Non-pigmented ciliary epithelial cell (primary cell): ENCODE measurements around the gene NKAIN2.
A peak's percentile ranks its signal among the peaks of the same experiment; 100 is the strongest.
"Not testable (repeated sequence)": the region's sequence is repeated elsewhere in the genome, so short reads cannot be mapped to it uniquely, and the experiment has no call there.

Source experiments
- DNase-seq: peaks from one replicate; pipeline ENCODE4 v3.0.0-alpha.2; 2010; ENCODE audit warnings: low read depth

NKAIN2 gene

GRCh38 chr6:124694139-124694705 is 890.6 kb downstream of the NKAIN2 start:
- no peak for DNase-seq

DNA sequence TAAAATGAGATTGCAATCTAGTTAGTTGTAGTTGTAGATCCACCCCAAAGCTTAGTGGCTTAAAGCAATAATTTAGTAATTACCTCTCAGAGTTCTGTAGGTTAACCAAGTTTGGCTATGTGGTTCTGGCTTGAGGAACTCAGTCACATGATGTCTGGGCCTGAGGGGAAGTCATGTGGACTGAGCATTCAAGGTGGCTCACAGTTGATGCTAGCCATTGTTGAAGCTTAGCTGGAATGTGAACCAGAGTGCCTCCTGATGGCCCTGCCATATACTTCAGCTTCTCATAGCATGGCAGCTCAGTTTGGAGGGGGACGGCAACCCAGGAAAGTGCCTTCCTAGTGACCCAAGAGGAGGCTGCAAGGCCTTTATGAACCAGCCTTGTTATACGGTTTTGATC is 895.4 kb downstream of the NKAIN2 start:
- DNase-seq = no peak

DNA sequence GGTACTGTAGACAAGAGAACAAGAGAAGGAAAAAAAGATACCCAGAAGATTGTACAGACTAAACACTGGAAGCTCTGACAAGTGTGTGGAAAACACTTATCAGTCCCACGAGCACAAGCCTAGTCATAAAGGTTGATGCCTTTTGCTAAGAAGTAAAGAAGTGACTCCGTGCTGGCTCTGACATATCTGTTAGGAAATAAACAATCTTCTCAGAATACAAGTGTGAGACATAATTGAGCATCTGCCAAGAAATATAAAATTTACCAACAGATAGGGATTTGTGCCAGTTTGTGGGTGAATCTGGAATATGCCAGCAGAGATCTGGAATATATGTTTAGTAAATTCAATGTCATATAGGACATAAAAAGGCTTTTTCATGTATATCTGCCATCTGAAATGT is 899.9 kb downstream of the NKAIN2 start:
- no peak for DNase-seq

DNA sequence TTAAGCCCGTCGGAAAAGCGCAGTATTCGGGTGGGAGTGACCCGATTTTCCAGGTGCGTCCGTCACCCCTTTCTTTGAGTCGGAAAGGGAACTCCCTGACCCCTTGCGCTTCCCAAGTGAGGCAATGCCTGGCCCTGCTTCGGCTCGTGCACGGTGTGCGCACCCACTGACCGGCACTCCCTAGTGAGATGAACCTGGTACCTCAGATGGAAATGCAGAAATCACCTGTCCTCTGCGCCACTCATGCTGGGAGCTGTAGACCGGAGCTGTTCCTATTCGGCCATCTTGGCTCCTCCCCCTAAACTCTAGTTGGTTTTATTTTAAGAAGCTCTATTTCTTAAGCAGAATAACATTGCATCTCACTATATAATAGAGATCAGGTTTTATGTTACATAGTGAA is 908.9 kb downstream of the NKAIN2 start:
- DNase-seq = not testable (repeated sequence)

GRCh38 chr6:124714728-124715127 is 911.1 kb downstream of the NKAIN2 start:
- DNase-seq = no peak

- no peak for DNase-seq
These were observed 916.2 kb downstream of the NKAIN2 start for GRCh38 chr6:124719913-124720312.

- DNase-seq = no peak
These were observed 917.7 kb downstream of the NKAIN2 start for GRCh38 chr6:124721331-124721730.

DNA sequence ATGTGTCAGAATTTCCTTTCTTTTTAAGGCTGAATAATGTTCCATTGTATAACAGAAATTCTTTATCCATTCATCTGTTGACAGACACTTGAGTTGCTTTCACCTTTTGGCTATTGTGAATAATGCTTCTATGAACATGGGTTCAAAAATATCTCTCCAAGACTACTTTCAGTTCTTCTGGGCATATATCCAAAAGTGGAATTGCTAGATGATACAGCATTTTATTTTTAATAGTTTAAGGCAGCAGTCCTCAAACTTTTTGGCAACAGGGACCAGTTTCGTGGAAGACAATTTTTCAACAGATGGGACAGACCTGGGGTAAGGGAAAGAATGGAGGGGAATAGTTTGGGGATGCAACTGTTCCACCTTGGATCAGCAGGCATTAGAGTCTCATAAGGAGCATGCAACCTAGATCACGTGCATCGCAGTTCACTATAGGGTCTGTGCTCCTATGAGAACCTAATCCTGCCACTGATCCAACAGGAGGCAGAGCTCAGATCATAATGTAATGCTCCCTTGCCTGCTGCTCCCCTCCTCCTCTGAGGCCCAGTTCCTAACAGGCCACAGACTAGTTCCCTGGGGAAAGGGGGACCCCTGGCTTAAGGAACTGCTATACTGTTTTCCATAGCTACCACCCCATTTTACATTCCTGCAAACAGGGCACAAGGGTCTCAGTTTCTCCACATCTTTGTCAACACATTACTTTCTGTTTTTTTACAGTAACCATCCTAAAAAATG is 918.6 kb downstream of the NKAIN2 start:
- DNase-seq = no peak

DNA sequence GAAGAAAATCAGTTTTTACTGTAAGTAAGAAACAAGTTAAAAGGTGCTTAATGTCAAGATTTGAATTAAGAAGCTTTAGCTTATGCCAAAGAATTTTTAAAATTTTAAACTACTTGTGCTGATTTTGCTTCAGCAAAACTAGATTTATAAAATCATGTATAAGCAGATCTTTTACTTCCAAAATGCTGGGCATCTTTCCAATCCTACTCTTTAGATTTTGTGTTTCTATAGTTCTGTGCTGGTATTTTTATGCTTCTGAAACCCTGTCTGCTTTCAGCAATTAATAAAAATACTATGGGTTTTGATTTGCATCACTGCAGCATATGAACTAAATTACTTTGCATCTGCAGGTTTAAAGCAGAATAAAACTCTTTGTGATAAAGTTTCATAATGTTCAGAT is 920.0 kb downstream of the NKAIN2 start:
- DNase-seq = no peak

- DNase-seq = not testable (repeated sequence)
These were observed 934.1 kb downstream of the NKAIN2 start for GRCh38 chr6:124737804-124738203.

DNA sequence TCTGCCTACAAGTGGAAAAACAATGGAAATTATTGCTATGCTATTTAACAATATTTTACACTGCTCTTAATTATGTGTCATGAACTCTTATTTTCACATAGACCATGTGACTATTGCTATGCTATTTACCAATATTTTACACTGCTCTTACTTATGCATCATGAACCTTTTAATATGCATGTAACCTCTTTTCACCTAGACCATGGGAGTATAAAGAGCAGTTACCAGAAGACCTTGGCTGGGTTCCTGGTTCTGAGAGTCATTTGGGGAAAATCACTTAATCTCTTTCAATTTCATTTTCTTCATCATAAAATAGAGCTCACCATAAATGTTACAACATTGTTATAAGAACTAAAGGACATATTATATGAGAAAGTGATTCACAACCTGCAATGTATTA is 934.8 kb downstream of the NKAIN2 start:
- no peak for DNase-seq

DNA sequence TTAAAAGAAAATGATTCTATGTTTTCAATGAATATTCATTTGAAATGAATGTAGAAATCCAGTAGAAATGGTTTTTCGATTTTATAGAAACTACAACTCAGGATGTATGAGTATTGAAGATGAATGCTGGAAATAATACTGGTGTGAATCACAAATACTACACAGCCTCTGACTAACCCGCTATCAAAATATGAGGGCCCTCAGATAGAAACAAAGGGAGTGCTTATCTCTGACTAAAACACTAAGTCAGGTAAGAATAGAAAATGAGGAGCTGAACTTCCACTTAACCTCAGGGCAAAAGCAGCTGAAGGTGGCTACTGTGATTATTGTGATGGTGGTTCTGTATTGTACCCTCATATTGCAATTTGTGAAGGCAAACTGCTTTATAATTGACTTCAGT is 937.7 kb downstream of the NKAIN2 start:
- DNase-seq = peak; percentile 35

DNA sequence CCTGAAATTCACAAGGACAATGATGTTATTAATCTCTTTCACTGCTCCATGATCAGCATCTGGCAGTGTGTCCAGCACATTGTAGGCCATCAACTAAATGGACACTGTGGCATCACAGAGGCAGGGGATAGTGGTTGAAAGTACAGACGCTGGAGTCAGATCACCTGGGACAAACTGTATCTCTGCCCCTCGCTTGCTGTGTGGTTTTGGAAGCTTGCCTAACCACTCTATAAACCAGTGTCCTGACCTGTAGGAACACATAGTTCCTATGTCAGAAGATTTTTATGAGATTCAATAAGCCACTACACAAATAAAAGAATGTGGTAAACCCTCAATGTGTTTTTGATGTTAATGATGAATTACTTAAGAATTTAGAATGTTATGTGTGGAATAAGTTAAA is 939.3 kb downstream of the NKAIN2 start:
- peak; percentile 9 for DNase-seq

- DNase-seq = no peak
These were observed 939.8 kb downstream of the NKAIN2 start for GRCh38 chr6:124743420-124743819.

- no peak for DNase-seq
These were observed 943.7 kb downstream of the NKAIN2 start for GRCh38 chr6:124747349-124747748.

DNA sequence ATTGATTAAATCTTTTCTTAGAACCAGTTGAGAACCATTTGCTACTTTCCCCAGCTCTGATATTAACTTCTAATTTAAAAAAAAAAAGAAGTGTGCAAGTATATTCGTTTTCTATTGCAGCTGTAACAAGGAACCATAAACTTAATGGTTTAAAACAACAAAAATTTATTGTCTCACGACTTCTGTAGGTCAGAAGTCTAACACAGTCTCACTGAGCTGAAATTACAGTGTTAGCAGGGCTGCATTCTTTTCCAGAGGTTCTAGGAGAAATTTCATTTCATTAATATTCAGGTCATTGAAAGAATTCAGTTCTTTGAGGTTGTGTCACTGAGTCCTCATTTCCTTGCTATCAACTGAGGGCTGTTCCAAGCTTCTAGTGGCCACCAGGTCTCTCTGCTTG is 945.1 kb downstream of the NKAIN2 start:
- no peak for DNase-seq

GRCh38 chr6:124753001-124753400 is 949.3 kb downstream of the NKAIN2 start:
- DNase-seq = no peak

GRCh38 chr6:124753562-124754105 is 950.0 kb downstream of the NKAIN2 start:
- DNase-seq = no peak

- no peak for DNase-seq
These were observed 951.7 kb downstream of the NKAIN2 start for GRCh38 chr6:124755321-124755720.

DNA sequence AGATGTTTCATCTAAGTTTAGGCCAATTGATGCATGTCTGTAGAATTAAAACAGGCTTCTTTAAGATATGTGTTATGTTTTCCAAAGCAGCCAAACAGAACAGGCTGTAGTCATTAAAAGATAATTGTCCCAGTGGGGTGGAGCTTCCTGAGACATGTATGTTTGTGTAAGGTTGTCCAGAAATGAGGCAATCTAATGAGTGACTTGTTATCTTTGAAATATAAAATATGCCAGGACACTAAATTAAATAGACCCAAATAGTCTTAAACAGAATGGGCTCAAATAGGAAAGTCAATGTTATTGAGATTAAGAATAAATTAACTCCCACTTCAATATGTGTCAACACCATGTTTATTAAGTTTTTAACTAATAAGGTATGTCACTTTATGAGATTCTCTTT is 953.9 kb downstream of the NKAIN2 start:
- no peak for DNase-seq

DNA sequence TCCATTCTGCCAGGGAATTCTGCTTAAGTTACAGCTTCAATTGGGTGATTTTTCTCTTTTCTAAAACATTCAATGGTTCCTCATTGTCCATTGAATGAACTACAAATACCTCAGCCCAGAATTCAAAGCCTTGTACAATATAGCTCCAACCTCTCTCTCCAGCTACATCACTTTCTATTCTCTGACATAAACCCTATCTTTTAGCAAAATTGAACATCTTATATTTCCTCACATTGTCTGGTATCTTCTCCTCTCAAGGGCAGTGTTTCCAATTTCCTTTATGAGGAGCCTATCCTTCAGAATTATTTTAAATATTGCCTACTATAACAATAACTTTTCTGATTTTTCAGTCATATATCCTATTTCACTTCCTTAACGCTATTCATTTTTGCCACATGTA is 955.0 kb downstream of the NKAIN2 start:
- DNase-seq = no peak

DNA sequence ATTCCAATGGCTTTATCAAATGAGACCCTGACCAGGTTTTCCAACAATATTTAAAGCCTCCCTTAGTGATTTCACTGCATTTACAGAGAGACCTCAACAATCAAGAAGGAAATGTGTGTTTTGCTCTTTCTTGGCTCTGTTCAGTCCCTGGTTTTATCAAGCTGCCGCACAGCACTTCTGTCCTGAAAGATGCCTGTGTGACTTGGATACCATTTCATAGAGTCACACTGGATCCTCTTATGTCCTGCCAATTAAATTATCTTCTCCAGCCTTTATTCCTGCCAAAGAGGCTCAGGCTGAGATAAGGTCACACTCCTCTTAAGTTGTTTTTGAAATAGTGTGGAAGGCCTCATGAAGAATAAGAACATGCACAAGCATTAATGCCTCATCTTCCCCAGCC is 961.6 kb downstream of the NKAIN2 start:
- DNase-seq = no peak

- no peak for DNase-seq
These were observed 964.6 kb downstream of the NKAIN2 start for GRCh38 chr6:124768224-124768623.
